CD4-positive, alpha-beta T cell treated with Interleukin-15 for 4 hours (primary cell): ENCODE measurements around the gene BSN.

ENCODE experiments used
- DNase-seq: peaks from one replicate; pipeline ENCODE4 v3.0.0-alpha.2; 2020; ENCODE audit warnings: low spot score

BSN gene

DNA sequence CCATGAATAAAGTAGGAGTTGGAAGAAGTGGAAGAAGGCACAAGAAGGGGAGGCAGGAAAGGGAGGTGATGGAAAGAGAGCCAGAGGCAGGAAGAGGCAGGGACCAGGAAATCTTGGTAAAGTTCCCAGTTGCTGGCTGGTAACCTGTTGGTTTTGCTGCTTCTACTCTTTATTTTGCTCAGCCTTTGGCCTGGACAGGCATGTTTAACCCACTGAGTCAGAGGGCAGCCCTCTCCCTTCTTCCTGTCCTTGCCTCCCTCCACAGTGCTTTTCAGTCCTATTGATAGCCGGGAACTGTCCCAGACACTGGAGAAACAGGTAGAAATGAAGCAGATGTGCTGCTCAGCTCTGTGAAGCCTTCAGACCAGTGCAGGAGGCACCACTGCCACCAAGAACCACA lies 76.5 kb downstream of the BSN start:
- no peak for DNase-seq

DNA sequence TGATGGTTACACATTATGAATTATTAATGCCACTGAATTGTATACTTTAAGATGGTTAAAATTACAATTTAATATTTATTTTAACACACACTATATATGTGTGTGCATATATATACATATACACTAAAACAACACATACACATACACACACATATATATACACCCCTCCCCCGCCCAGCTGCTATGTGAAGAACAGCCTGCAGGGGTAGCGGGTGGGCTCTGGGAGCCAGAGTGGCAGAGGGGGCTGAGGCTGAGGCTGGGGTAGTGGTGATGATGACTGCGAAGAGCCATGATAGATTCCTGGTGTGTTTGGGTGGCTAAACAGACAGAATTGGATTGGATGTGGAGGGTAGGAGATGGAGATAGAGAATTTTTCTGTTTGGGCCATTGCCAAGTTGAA lies 80.5 kb downstream of the BSN start:
- no peak for DNase-seq

GRCh38 chr3:49636883-49637609 lies 82.8 kb downstream of the BSN start:
- DNase-seq: no peak

GRCh38 chr3:49638445-49638844 lies 84.2 kb downstream of the BSN start:
- no peak for DNase-seq

- DNase-seq: no peak
These were observed 85.3 kb downstream of the BSN start for GRCh38 chr3:49639551-49639950.

DNA sequence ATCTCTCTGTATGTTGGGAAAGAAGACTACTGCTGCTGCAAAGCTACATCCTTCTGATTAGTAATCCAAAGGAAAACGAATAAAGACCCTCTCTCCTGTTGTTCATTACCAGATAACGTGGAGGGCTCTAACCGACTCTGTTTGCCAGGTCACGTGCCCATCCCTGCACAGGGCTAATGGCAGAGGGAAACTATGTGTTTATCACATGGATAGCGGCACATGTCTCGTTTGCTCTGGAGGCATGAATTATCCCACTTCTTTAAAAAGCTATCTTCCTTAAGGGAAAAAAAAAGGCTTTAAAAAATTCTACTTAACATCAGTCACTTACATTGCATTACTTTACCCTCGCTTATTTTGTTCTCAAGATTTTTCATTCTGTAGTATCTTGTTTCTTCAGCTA lies 87.0 kb downstream of the BSN start:
- no peak for DNase-seq

GRCh38 chr3:49641921-49642707 lies 87.8 kb downstream of the BSN start:
- DNase-seq: no peak

- no peak for DNase-seq
These were observed 88.5 kb downstream of the BSN start for GRCh38 chr3:49642708-49643145.

GRCh38 chr3:49644684-49645083 lies 90.4 kb downstream of the BSN start:
- no peak for DNase-seq

- no peak for DNase-seq
These were observed 92.0 kb downstream of the BSN start for GRCh38 chr3:49646236-49646635.

DNA sequence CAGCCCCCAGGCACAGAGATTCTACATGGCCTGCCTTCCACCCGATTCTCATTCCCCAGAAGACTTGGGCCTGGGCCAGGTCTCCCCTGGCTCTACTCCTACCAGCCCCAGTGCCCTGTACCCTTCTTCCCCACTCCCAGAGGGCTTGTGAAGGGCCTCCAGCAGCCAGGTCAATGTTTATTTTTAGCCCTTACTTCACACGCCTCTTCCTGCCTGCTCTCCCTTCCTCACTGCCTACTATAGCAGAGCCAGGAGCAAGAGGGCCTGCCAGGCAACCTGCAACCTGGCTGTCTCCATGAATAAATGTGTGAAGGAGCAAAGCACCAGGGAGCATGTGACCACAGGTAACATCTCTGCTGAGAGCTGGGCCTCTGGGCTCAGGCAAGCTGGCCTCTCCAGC lies 93.5 kb downstream of the BSN start:
- no peak for DNase-seq

GRCh38 chr3:49648354-49649019 lies 94.2 kb downstream of the BSN start:
- no peak for DNase-seq

DNA sequence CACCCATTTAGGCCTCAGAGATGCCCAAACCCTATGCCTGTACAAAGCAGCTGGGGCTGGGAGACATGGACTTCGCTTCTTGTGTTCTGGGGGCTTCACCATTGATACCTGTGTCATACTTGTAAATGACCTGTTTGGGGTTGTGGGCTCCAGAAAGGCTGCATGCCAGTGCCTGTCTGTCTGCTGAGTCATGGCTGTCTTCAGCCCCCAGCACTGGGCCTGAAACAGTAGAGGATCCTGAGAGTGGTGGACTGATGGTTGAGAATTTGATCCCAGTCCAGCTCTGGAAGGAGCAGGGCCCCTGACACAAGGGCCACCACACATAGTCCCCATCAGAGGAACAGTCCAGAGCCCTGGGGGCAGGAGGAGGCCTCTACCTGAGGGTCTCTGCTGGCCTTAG lies 95.3 kb downstream of the BSN start:
- no peak for DNase-seq

- DNase-seq: no peak
These were observed 95.9 kb downstream of the BSN start for GRCh38 chr3:49650177-49650576.

DNA sequence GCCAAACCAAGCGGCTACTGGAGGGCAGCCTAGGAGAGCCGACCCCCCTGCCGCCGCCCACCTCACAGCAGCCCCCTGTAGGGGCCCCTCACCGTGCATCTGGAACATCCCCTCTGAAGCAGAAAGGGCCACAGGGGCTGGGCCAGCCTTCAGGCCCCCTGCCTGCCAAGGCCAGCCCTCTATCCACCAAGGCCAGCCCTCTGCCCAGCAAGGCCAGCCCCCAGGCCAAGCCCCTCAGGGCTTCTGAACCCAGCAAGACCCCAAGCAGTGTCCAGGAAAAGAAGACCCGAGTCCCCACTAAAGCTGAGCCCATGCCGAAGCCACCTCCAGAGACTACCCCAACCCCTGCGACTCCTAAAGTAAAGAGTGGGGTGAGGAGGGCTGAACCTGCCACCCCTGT lies 96.4 kb downstream of the BSN start:
- DNase-seq: no peak

GRCh38 chr3:49652218-49652902 lies 98.1 kb downstream of the BSN start:
- DNase-seq: no peak

- no peak for DNase-seq
These were observed 98.7 kb downstream of the BSN start for GRCh38 chr3:49652903-49653415.

- no peak for DNase-seq
These were observed 99.3 kb downstream of the BSN start for GRCh38 chr3:49653621-49654020.

DNA sequence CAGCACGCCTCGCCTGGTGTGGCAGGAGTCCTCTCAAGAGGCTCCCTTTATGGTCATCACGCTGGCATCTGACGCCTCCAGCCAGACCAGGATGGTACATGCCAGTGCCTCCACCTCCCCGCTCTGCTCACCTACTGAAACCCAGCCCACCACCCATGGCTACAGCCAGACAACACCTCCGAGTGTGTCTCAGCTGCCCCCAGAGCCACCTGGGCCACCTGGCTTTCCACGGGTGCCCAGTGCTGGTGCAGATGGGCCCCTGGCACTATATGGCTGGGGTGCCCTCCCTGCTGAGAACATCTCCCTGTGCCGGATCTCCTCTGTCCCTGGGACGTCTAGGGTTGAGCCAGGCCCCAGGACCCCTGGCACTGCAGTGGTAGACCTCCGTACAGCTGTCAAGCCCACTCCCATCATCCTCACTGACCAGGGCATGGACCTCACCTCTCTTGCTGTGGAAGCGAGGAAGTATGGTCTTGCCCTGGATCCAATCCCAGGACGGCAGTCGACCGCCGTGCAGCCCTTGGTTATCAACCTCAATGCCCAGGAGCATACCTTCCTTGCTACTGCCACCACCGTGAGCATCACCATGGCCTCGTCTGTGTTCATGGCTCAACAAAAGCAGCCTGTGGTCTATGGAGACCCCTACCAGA lies 100.0 kb downstream of the BSN start:
- DNase-seq: no peak

DNA sequence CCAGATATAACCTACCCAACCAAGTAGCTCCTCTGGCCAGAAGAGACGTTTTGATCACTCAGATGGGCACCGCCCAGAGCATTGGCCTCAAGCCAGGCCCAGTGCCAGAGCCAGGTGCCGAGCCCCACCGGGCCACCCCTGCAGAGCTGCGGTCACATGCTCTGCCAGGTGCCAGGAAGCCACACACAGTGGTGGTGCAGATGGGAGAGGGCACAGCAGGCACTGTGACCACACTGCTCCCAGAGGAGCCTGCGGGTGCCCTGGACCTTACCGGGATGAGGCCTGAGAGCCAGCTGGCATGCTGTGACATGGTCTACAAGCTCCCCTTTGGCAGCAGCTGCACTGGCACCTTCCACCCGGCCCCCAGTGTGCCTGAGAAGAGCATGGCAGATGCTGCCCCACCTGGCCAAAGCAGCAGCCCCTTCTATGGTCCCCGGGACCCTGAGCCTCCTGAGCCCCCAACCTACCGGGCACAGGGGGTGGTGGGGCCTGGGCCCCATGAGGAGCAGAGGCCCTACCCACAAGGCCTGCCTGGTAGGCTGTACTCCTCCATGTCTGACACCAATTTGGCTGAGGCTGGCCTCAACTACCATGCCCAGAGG lies 100.8 kb downstream of the BSN start:
- no peak for DNase-seq

GRCh38 chr3:49655731-49656285 lies 101.5 kb downstream of the BSN start:
- no peak for DNase-seq
